ENCODE data around the gene FAM50B.

Gene FAM50B

GRCh38 chr6:3848925-3849605, at the start of gene FAM50B:
Gene FAM50B (plus strand): TSS chr6:3849373. CDS start chr6:3849812, 439 bp downstream.
- peak; percentile 73 for DNase-seq (ENCODE audit: low read depth, low spot score)

- DNase-seq (ENCODE audit: low read depth, low spot score), result no peak
Observed at GRCh38 chr6:3799719-3800118, 49.5 kb upstream of the FAM50B start.

GRCh38 chr6:3800850-3801591, 48.2 kb upstream of the FAM50B start:
- DNase-seq (ENCODE audit: low read depth, low spot score), result no peak

- no peak for DNase-seq (ENCODE audit: low read depth, low spot score)
Observed at GRCh38 chr6:3801960-3802359, 47.2 kb upstream of the FAM50B start.

DNA sequence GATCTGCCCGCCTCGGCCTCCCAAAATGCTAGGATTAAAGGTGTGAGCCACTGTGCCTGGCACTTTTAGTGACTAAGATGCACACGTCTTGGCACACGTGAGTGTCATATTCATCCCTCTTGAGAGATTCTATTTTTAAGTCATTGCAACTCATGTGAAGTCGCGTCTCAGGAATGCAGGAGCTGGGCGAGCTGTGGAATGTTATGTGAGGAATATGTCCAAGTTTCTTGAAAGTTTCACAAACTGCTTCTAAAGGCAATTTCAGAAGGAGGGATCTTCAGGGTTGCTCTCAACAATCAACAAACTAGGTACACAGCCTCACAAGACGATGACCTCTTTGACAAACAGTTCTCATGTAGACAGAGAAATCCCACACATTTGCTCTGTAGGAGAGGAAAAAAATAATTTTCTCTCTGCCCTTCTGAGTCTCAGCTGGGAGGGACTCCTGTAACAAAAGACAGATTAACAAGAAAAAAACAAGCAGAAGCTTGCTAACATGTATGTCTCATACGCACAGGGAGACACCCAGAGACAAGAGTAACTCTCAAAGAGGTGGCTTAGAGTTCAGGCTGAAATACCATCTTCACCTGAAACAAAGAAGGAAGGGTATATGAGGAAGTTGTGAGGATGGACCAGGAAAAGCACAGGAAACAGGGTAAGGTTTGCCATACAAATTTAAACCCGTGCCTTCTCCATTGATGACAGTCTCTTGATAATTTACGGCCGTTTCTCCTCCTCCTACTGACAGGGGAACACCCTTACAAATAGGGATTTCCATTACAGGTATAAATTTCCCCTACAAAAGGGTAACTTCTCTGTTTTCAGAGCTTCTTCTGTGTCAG, 45.3 kb upstream of the FAM50B start:
- no peak for DNase-seq (ENCODE audit: low read depth, low spot score)

DNA sequence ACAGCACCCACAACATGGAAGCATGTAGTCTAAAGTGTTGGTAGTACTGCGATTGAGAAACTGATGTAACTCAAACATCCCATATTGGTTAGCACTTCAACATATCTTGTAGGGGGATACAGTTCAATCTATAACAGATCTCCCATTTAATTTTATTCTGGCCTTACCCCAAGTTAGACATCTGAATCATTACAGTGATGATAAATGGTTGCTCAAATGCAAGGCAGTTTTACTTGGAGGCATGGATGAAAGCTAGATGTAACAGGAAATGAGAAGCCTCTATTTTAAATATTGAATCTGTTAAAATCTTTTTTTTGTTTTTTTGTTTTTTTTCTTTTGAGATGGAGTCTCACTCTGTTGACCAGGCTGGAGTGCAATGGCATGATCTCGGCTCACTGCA, 44.2 kb upstream of the FAM50B start:
- no peak for DNase-seq (ENCODE audit: low read depth, low spot score)

DNA sequence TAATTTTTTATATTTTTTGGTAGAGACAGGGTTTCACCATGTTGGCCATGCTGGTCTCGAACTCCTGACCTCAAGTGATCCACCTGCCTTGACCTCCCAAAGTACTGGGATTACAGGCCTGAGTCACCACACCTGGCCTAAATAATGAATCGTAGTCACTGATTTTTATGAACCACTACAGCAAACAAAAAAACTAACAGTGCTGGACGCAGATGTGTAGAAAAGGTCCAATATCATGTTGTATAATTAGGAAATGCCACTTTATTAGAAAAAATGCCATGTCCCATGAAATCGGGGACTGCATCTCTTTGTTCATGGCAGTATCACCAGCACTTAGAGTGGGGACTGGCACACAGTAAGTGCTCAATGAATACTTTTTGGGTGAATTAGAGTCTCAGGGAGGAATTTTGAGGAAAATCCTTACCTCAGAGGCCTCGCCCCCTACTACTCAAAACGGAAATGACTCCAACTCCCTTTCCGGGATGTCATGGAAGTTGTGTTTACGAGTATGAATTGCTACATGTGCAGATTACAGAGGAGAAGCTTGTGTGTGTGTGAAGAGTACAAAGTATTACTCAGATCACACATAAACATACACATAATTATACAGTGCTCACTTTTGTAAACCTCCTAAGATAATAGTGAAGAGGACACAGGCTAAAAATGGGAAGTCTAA, 43.6 kb upstream of the FAM50B start:
- DNase-seq (ENCODE audit: low read depth, low spot score), result no peak

DNA sequence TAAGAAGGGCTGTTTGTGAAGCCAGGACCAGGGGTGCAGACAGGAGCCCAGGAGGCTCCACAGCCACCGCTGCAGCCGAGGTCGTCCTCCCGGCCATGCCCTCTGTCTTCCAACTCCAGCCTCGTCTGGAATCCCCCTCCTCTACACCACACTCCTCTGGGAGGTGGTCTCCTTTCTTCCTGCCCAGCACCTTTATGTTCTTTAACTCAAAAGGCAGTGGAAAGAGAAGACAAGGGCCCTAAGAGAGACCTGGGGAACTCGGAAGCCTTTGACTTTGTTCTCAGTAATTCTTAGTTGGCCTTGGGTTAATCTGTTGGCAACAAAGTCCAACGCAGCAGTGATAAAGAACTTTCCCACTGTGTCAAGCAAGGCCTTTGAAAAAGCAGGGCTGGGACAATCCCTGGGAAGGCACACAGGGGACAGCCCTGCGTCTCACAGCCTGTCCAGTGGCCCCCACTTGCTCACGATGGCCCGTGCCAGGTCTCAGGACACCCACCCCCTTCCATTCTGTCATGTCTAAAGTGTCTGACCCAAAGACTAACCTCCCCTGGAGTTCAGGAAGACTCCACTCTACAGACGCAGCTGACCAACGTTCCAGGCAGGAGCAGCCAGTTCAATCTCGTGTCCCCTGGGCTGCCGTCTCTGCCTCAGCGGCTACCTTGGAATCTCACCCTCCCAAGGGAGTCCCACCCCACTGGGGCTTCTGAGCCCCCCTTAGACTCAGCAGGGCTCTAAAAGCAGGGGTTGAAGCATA, 42.8 kb upstream of the FAM50B start:
- no peak for DNase-seq (ENCODE audit: low read depth, low spot score)

DNA sequence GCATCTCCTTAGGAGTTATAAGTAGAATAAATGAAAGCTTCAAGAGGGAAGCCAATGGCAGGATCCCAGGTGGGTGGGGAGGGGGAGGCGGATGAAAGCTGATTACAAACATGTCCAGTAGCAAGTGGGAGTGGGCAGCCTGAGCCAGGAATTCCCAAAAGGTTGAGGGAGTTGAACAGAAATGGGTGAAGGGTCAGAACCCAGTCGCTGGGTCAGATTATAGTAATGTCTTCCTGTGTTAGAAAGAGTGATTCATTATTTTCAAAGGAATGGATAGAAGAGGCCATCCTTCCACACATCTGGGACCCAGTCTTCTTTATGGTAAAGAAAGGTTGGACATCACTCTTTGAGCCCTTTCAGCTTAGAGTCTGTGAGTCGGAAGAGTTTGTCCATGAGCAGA, 41.0 kb upstream of the FAM50B start:
- no peak for DNase-seq (ENCODE audit: low read depth, low spot score)

GRCh38 chr6:3808759-3809514, 40.2 kb upstream of the FAM50B start:
- DNase-seq (ENCODE audit: low read depth, low spot score), result no peak

DNA sequence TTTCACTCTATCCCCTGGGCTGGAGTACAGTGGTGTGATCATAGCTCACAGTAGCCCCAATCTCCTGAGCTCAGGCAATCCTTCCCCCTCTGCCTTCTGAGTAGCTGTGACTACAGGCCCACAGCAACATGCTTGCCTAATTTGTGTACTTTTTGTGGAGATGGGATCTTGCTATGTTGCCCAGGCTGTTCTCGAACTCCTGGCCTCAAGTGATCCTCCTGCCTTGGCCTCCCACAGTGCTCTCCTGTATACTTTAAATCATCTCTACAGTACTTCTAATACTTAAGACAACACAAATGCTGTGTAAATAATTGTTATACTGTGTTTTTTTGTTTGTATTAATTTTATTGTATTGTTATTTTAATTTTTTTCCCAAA, 39.7 kb upstream of the FAM50B start:
- DNase-seq (ENCODE audit: low read depth, low spot score), result no peak

GRCh38 chr6:3809982-3810381, 39.2 kb upstream of the FAM50B start:
- no peak for DNase-seq (ENCODE audit: low read depth, low spot score)

- DNase-seq (ENCODE audit: low read depth, low spot score), result no peak
Observed at GRCh38 chr6:3811191-3811590, 38.0 kb upstream of the FAM50B start.

- DNase-seq (ENCODE audit: low read depth, low spot score), result no peak
Observed at GRCh38 chr6:3812596-3812995, 36.6 kb upstream of the FAM50B start.

DNA sequence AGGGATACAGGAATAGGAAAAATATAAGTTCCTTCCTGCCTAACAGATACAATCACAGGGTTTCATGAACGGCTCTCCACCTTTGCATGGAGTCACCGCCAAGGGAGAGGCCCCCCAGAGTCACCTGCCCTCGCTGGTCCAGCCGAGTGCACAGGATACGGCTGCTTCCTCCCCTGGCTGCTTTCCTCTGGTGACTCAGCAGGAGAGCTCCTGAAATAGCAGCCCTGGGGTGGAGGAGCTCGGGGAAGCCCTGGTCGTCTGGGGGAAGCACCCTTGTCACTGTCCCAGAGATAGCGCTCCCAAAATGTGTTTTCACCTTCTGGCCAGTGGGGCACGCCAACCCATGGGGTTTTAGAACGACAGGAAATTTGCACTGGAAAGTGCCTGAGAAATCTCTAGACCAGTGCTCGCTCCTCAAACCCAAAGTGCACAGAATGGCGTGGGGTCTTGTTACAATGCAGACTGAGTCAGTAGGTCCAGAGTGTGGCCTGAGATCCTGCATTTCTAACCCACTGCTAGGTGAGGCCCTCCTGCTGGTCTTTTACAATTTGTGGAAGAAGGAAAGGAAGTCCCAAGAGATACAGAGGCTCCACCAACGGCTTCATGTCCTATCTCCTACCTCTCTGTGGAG, 35.9 kb upstream of the FAM50B start:
- DNase-seq (ENCODE audit: low read depth, low spot score), result no peak

GRCh38 chr6:3813918-3814317, 35.3 kb upstream of the FAM50B start:
- DNase-seq (ENCODE audit: low read depth, low spot score), result no peak

DNA sequence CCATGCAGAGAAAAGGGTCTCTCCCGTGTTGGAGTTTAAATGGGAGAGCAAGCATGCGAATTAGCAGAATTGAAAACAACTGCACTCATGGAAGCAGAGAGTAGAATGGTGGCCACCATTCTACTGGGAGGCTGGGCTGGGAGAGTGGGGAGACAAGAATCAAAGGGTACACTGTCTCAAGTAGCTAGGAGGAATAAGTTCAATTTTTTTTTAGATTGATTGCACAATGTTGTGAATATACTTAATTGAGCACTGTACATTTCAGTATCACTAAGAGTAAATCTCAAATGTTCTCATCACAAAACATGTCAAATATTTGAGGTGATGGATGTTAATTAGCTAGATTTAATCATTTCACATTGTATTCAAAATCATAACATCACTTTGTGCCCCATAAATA, 34.6 kb upstream of the FAM50B start:
- DNase-seq (ENCODE audit: low read depth, low spot score), result no peak

DNA sequence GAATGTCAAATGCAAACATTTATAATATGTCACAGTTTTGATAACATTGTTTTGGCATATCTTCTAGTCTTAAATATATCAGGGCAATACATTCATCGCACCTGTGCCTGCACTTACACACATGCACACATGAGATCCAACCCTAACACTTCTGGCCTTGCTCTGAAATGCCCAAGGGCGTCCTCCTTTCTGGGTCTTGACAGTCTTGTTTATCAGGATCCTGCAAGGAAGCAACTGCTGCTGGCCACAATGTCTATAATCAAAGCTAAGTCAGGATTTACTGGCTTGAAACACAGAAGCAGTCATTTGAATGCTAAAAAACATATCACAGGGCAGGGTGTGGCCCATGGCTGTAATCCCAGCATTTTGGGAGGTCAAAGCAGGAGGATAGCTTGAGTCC, 32.9 kb upstream of the FAM50B start:
- DNase-seq (ENCODE audit: low read depth, low spot score), result no peak

GRCh38 chr6:3819161-3820110, 29.7 kb upstream of the FAM50B start:
- no peak for DNase-seq (ENCODE audit: low read depth, low spot score)
